ENCODE results near the gene NMT1.

- no peak for TF ChIP-seq GATA2 (IDR thresholded peaks at IDR 0.05; ENCODE audit: low read depth, low read length)
- TF ChIP-seq GATA3 (IDR thresholded peaks at IDR 0.05; ENCODE audit: low read depth, low read length), result no peak
Observed at GRCh38 chr17:45150911-45151809, 90.0 kb downstream of the NMT1 start.

All from SH-SY5Y (cell line).